ENCODE data around the gene CHAF1B. TPM values are rescaled to one million over a fixed set of nuclear protein-coding genes. Genes with fewer than 3 reads are reported as not detected.

The CHAF1B gene
- total and polyA plus RNA-seq, 2 of the 8 experiments (the other 6 are each of a cell fraction or from before 2014, with no cell fraction given) = 11.8 to 23.1 TPM

- TF ChIP-seq CHD7 (IDR thresholded peaks at IDR 0.05; ENCODE audit: insufficient replicate concordance, low read length) = no peak
- no peak for TF ChIP-seq EP300 (IDR thresholded peaks at IDR 0.05; ENCODE audit: borderline replicate concordance in 1 of 2, low read depth in 2 of 2, low read length in 2 of 2)
- no peak for TF ChIP-seq BCL11A (IDR thresholded peaks at IDR 0.05; ENCODE audit: low read depth in 2 of 2, low read length in 2 of 2)
- TF ChIP-seq, protein P1, sequence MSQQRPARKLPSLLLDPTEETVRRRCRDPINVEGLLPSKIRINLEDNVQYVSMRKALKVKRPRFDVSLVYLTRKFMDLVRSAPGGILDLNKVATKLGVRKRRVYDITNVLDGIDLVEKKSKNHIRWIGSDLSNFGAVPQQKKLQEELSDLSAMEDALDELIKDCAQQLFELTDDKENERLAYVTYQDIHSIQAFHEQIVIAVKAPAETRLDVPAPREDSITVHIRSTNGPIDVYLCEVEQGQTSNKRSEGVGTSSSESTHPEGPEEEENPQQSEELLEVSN (IDR thresholded peaks at IDR 0.05) = no peak
- no peak for TF ChIP-seq POLR2A (IDR thresholded peaks at IDR 0.05; ENCODE audit: control extremely low read depth in 1 of 2, low read depth in 2 of 2, low read length in 2 of 2)
These were observed 3.2 kb upstream of the CHAF1B start (continued) for GRCh38 chr21:36381841-36382589.

All from H1 (cell line).